ENCODE measurements around the gene CYP27B1. TPM values are rescaled to one million over a fixed set of nuclear protein-coding genes. Genes with fewer than 3 reads are reported as not detected.

The CYP27B1 gene
- total and polyA plus RNA-seq, 10 donors = 0.20 to 1.5 (median 0.47) TPM

DNA sequence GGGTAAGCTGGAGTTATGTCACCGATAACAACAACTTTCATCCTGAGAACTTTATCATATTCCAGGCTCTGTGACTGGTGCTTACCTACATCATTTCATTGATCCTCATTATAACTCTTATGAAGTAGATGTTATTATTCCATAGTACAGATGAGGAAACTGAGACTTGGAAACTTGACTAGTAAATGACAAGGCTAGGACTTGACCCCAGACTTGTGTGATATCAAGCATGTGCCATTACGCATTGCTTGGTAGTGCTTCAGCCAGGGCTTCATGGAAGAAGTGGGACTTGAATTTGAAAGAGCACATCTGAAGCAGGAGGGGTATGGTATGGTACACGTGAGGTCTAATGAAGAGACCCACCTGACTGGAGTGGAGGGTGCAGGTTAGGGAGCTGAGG lies 39.8 kb upstream of the CYP27B1 start:
- TF ChIP-seq, protein P1, sequence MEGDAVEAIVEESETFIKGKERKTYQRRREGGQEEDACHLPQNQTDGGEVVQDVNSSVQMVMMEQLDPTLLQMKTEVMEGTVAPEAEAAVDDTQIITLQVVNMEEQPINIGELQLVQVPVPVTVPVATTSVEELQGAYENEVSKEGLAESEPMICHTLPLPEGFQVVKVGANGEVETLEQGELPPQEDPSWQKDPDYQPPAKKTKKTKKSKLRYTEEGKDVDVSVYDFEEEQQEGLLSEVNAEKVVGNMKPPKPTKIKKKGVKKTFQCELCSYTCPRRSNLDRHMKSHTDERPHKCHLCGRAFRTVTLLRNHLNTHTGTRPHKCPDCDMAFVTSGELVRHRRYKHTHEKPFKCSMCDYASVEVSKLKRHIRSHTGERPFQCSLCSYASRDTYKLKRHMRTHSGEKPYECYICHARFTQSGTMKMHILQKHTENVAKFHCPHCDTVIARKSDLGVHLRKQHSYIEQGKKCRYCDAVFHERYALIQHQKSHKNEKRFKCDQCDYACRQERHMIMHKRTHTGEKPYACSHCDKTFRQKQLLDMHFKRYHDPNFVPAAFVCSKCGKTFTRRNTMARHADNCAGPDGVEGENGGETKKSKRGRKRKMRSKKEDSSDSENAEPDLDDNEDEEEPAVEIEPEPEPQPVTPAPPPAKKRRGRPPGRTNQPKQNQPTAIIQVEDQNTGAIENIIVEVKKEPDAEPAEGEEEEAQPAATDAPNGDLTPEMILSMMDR (IDR thresholded peaks at IDR 0.05 in 8 of 11, conservative IDR thresholded peaks at IDR 0.05 in 3 of 11) = no peak
- TF ChIP-seq POLR2AphosphoS5 (IDR thresholded peaks at IDR 0.05) (no peak), POLR2A (IDR thresholded peaks at IDR 0.05) (no peak)
- peaks cover 0 to 96% (median 51%) of the 10 kb centered on the region in 6 donors for H3K36me3 ChIP-seq
- H3K4me3 ChIP-seq = no peak overlapping the region
- no peaks in the 10 kb centered on the region for H3K9me3 ChIP-seq
- H3K4me1 ChIP-seq = no peaks in the 10 kb centered on the region
- H3K27me3 ChIP-seq (replicated peaks in 1 of 7) = no peaks in the 10 kb centered on the region
- WGBS, 5 donors = 96 to 100% (median 97%) methylated on average over 3 of the region's 3 CpGs
- no peak for DNase-seq
- no peak overlapping the region for H3K27ac ChIP-seq
- intact Hi-C loops (cut with DNase I; ENCODE audit: low total_unique reads) = loop anchor here (10.0 kb wide), 1 partner anchor 98 kb away; no protein-coding TSS in a partner anchor

DNA sequence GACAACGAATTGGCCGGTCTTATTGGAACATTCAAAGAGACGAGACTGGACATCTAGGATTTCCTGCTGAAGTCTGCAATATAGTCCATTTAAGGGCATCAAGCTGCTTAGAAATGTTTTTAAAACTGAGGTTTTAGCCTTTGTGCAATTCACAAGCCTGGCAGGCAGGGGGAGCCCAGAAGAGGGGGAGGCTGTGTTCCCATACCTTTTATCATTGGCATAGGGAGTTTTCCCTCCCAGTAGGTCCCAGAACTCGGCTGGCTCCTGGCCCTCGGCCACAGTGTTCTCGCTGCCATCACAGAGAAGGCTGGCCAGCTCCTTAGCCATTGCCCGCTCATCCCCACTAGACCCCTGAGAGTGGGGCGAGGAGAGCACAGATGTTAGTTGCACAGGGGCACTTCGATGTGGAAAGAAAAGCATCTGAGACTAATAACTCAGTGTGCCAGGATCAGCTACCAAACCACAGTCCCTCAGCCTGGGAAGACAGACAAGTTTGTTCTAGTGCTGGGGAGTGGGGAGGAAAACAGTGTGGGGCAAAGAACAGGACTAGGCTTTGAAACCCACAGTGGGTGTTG lies 36.5 kb upstream of the CYP27B1 start:
- intact Hi-C loops (cut with DNase I; ENCODE audit: low total_unique reads) = loop anchor here (10.0 kb wide), 1 partner anchor 101 kb away; no protein-coding TSS in a partner anchor
- TF ChIP-seq POLR2A (IDR thresholded peaks at IDR 0.05) = no peak
- TF ChIP-seq, protein P1 (IDR thresholded peaks at IDR 0.05 in 8 of 11, conservative IDR thresholded peaks at IDR 0.05 in 3 of 11) = peak; percentile 41 to 78 (median 74)
- no peaks in the 10 kb centered on the region for H3K27me3 ChIP-seq (replicated peaks in 1 of 7)
- no peaks in the 10 kb centered on the region for H3K4me1 ChIP-seq
- H3K4me3 ChIP-seq = no peak overlapping the region
- no peak for DNase-seq
- no peaks in the 10 kb centered on the region for H3K9me3 ChIP-seq
- WGBS, 5 donors = 56 to 71% (median 63%) methylated on average over 4 to 9 of the region's 9 CpGs
- H3K27ac ChIP-seq = peak overlapping the region in 1 of 8 donors; percentile 31
- peaks cover 2 to 96% (median 52%) of the 10 kb centered on the region in 6 donors for H3K36me3 ChIP-seq

DNA sequence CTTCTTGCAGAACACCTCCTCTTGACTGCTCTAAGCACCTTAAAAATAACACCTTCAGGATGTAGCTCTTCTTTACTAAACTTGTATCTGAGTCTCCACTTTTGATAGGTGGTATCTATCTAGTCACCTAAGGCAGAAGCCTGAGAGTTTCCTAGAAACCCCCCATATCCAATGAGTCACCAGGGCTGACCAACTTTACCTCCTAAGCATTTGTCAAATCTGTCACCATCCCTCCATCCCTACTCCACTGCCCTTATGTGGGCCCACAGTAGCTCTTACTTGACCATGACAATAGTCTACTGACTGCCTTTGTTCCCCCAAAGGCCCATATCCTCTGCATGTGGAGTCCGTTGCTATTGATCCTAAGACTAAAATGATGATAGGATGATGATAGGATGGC lies 35.7 kb upstream of the CYP27B1 start:
- intact Hi-C loops (cut with DNase I; ENCODE audit: low total_unique reads) = loop anchor here (10.0 kb wide), 1 partner anchor 102 kb away; no protein-coding TSS in a partner anchor
- H3K4me3 ChIP-seq = no peak overlapping the region
- no peak for TF ChIP-seq POLR2A (IDR thresholded peaks at IDR 0.05)
- TF ChIP-seq, protein P1 (IDR thresholded peaks at IDR 0.05 in 8 of 11, conservative IDR thresholded peaks at IDR 0.05 in 3 of 11) = no peak
- no peak for TF ChIP-seq POLR2AphosphoS5 (IDR thresholded peaks at IDR 0.05)
- no peaks in the 10 kb centered on the region for H3K27me3 ChIP-seq (replicated peaks in 1 of 7)
- 76 to 97% (median 94%) methylated on average over 1 of the region's 1 CpG for WGBS, 5 donors
- H3K4me1 ChIP-seq = peaks cover 0 to 7% (median 0%) of the 10 kb centered on the region in 6 donors
- no peak for DNase-seq
- H3K9me3 ChIP-seq = no peaks in the 10 kb centered on the region
- H3K27ac ChIP-seq = peak overlapping the region in 1 of 8 donors; percentile 18
- H3K36me3 ChIP-seq = peaks cover 2 to 96% (median 49%) of the 10 kb centered on the region in 6 donors

DNA sequence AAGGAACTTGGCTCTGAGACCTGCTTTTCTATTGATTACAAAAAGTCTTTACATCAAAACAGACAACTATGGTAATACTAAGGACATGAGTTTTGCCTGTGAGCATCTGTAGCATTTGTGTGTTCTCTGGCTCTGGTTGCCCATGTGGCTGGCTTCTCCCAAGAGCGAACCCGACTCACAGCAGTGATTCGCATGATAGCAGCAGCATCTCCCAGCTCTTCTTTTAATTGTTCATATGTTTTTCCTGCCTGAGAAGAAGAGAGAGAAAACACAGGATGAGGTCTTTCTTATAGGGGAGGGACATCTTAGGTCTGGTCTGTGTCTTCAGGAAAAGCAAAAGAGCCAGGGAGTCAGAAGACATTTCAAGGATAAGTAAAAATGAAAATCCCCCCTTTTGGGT lies 34.1 kb upstream of the CYP27B1 start:
- intact Hi-C loops (cut with DNase I; ENCODE audit: low total_unique reads) = loop anchor here (10.0 kb wide), 1 partner anchor 104 kb away; no protein-coding TSS in a partner anchor

More for the DNA sequence above, 34.1 kb upstream of the CYP27B1 start:
- DNase-seq = no peak
- Histone ChIP-seq H3K4me3 (no peak overlapping the region), H3K27ac (no peak overlapping the region), H3K4me1 (peaks cover 0 to 7% (median 0%) of the 10 kb centered on the region in 6 donors), H3K9me3 (no peaks in the 10 kb centered on the region), H3K36me3 (peaks cover 2 to 96% (median 52%) of the 10 kb centered on the region in 6 donors), H3K27me3 (replicated peaks in 1 of 7) (no peaks in the 10 kb centered on the region)
- WGBS, 5 donors = 92 to 98% (median 96%) methylated on average over 3 of the region's 3 CpGs
- TF ChIP-seq, protein P1 (IDR thresholded peaks at IDR 0.05 in 8 of 11, conservative IDR thresholded peaks at IDR 0.05 in 3 of 11) = no peak
- TF ChIP-seq POLR2A (IDR thresholded peaks at IDR 0.05) = no peak
- no peak for TF ChIP-seq POLR2AphosphoS5 (IDR thresholded peaks at IDR 0.05)
